NCI-H187 treated with DMSO at 0.1 percent for 48 hours (cell line): ENCODE measurements around the gene TNIP1.

Source experiments
- DNase-seq: peaks from one replicate; lab custom pipeline; 2025; lab: John Stamatoyannopoulos, UW

Gene TNIP1

GRCh38 chr5:151039665-151040064 lies 41.2 kb downstream of the TNIP1 start:
- DNase-seq, result no peak

DNA sequence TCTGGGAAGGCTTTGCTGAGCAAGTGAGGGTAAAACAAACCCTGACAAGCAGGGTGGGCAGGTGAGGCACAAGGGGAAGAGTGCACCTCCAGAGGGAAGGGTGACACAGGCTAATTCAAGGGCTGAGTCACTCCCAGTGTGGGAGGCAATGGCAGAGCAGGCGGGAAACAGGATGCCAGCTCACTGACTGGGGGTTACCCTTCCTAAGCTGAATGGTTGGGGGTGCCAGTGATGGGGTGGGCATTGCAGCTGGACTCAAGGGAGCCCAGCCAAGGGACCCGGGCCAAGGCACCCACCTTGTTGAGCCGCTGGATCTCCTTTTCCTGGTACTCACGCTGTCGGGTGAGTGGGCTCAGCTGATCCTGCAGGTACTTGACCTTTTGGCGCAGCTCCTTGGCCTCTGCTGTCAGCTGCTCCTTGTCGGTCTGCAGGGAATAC lies 42.0 kb downstream of the TNIP1 start:
- no peak for DNase-seq

- DNase-seq, result no peak
Measured at GRCh38 chr5:151038412-151038745, 42.5 kb downstream of the TNIP1 start.

- no peak for DNase-seq
Measured at GRCh38 chr5:151037561-151038411, 43.0 kb downstream of the TNIP1 start.

- no peak for DNase-seq
Measured at GRCh38 chr5:151036556-151036955, 44.3 kb downstream of the TNIP1 start.

DNA sequence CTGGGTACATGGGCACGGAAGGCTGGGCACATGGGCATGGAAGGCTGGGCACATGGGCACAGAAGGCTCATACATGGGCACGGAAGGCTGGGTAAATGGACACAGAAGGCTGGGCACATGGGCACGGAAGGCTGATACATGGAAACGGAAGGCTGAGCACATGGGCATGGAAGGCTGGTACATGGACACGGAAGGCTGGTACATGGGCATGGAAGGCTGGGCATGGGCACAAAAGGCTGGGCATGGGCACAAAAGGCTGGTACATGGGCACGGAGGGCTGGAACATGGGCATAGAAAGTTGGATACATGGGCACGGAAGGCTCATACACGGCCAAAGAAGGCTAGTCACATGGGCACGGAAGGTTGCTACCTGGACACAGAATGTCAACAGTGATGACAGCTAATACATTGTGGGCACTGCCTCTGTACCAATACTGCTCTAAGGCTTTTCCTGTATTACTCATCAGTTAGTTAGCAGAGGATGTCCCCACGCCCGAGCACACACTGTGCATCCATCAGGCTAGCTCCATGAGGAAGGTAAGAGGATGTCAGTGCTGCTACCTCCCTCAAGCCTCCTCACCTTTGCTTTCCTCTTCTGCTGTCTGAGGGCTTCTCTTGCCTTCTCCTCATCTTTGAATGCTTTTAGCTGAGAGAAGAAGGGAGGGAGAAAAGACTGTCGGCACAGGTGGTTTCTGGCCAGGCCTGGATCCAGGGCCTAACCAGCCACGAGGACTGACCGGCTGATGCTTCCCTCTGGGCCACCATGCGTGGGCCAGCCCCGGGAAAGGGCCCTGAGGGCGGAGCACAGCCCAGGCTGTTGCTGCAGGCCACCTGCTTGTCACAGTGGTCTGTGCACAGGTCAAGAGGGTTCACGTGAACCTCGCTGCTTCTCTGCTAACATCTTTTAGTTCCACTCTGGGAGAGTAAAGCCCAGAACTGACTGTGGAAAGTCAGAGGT lies 46.1 kb downstream of the TNIP1 start:
- DNase-seq, result no peak

- DNase-seq, result no peak
Measured at GRCh38 chr5:151033217-151033934, 47.5 kb downstream of the TNIP1 start.

DNA sequence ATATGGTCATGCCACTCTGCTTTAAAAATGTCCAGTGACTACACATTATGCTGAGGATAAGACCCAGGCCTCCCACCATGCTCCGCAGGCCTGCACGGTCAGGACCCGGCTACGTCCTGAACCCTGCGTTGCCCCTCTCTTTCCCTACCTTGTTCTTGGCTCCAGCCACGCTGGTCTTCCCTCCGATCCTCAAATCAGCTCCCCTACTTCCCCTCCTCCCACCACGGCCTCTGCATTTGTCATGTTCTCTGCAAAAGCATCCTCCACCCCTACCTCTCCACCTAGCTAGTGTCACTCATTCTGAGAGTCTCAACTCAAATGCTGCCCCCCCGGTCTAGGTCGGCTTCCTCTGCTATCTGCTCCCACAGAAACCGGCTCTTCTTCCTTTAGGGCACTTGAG lies 49.3 kb downstream of the TNIP1 start:
- no peak for DNase-seq

- no peak for DNase-seq
Measured at GRCh38 chr5:151030379-151030778, 50.5 kb downstream of the TNIP1 start.

DNA sequence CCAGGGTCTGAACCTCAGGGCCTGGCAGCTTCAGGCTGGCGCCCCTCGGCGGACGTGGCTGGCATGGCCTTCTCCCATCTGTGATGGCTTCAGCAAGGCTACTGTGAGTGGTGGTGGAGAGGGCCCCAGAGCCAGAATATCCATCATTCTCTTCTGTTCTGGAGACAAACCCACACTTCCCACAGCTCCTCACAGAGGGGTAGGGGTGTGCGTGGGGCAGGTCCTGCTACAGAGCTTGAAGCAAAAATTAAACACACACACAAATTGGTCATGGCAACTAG lies 50.8 kb downstream of the TNIP1 start:
- no peak for DNase-seq

DNA sequence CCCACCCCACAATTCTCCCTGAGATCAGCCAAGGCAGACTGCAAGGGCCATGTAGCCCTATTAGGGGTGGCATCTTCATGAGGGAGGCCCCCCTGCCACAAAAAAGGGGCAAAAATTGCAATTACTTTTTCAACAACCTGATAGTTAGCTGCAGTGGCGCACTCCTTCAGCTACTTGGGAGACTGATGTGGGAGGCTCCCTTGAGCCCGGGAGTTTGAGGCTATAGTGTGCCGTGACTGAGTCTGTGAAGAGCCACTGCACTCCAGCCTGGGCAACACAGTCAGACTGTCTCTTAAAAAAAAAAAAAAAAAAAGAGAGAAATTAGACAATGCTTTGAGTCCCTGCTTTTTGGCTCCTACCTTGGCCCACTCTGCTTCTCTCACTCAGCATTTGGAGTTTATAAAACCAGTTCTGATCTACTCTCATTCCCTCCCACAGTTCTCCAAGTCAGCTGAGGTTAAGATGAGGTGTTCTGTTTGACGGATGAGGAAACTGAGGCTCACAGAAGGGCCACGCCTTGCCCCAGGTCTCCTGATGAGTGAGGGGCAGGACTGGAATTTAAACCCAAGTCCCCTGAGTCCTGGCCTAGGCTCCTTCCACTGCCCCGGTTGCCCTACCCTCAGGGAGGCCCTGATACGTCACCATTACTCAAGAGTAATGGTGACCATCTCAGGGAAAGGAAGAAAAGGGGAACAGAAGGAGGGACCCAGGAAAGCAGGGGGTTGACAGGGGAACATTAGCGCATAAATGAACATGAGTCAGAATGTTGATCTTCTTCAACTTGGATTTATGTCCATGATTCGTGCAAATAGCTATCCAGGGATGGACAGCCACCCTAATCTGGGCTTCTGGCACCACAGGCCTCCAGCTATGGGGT lies 51.4 kb downstream of the TNIP1 start:
- DNase-seq, result no peak

DNA sequence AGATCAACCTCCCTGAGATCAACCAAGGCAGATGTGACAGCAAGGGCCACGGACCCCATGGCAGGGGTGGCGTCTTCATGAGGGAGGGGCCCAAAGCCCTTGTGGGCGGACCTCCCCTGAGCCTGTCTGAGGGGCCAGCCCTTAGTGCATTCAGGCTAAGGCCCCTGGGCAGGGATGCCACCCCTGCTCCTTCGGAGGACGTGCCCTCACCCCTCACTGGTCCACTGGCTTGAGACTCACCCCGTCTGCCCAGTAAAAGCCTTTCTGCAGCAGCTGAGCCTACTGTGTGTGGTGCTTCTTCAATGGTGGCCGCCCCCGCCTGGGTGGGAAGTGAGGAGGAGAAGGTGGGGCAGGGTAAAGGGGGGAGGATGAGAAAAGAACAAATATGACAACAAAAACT lies 52.1 kb downstream of the TNIP1 start:
- no peak for DNase-seq

- DNase-seq, result no peak
Measured at GRCh38 chr5:151027961-151028479, 52.8 kb downstream of the TNIP1 start.

DNA sequence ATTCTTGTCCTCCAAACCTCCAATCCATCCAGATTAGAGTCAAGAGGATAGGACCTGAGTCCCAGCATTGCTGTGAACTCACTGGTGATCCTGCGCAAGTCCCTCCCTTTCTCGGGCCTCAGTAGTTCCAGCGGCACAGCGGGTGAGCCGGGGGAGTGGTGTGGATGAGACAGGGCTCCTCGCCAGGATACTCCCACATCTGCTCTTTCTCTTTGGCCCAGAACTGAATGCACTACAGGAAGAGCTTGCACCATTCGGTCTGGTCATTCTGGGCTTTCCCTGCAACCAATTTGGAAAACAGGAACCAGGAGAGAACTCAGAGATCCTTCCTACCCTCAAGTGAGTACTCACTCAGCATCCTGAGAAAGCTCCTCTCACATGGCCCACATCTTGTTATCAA lies 54.2 kb downstream of the TNIP1 start:
- DNase-seq, result no peak

DNA sequence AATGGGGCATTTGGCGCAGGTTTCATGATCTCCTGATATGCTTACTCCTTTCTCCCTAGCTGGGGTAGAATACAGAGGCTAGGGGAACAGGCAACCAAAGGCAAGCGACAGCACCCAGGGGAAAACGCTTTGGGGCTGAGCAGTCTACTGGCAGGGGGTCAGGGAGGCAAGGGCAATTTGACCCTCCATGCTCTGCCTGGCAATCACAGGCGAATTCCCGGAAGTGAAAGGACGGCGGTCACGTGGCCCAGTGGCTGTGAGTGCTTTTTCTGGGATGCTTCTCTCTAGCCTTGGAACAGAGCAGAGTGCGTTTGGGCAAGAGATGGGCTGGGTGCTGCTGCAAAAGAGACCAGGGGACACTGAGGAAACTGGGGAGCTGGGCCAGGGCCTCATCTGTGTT lies 54.7 kb downstream of the TNIP1 start:
- DNase-seq, result no peak

DNA sequence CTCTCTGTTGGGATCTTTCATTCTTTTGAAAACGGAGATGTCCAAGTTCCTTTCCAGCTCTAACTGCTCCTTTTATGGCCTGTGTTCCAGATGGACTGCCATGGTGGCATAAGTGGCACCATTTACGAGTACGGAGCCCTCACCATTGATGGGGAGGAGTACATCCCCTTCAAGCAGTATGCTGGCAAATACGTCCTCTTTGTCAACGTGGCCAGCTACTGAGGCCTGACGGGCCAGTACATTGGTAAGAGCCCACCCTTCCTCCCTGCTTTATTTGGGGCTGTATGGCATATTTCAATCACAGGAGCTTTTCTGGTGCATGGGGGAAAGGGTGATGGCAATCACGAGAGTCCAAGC lies 55.6 kb downstream of the TNIP1 start:
- no peak for DNase-seq

- DNase-seq, result no peak
Measured at GRCh38 chr5:151024440-151025249, 56.2 kb downstream of the TNIP1 start.

GRCh38 chr5:151023651-151024050 lies 57.2 kb downstream of the TNIP1 start:
- DNase-seq, result no peak

GRCh38 chr5:151023047-151023615 lies 57.7 kb downstream of the TNIP1 start:
- DNase-seq, result no peak

DNA sequence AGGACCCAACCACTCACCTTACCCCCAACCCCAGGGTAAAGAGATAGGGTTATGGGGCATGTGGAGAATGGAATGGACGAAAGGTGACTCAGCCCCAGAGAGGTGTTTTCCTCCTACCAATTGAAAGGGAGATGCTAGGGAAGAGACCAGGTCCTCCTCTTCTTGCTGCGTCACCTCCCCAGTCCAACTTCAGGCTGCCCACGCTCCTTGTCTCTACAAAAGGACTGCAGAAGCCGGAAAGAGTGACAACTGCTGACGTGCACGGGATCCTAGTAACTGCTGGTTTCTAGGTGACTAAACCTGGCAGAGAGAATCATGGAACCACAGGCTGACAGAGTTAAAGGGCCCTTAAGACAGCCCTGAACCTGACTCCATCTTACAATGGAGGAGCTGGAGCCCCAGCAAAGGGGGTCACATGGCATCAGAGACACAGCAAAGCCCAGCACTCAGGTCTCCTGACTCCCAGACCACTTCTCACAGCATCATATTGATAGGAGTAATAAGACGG lies 58.3 kb downstream of the TNIP1 start:
- DNase-seq, result no peak
